MM.1S (cell line): ENCODE results near the gene CCDC74B.
"Not testable (repeated sequence)": the region's sequence is repeated elsewhere in the genome, so short reads cannot be mapped to it uniquely, and the experiment has no call there.

ENCODE experiments used
- EZH2 ChIP-seq: fragments of 300-600 bp; sonication (generic); optimal IDR thresholded peaks from 2 replicates; pipeline ENCODE3; 2017; ENCODE audit warnings: low read depth, mild to moderate bottlenecking, antibody characterized with exemption, low read length, mixed read lengths
- EZH2phosphoT487 ChIP-seq: fragments of 300-600 bp; sonication (generic); IDR thresholded peaks from 2 replicates; pipeline ENCODE4 v1.6.1; 2018; ENCODE audit warnings: antibody characterized with exemption, low read length
- TF ChIP-seq, protein P1 (sequence below): fragments of 300-600 bp; sonication (generic); IDR thresholded peaks from 2 replicates; pipeline ENCODE4 v1.5.1; 2016; ENCODE audit warnings: antibody characterized with exemption, low read length, mixed read lengths

DNA sequence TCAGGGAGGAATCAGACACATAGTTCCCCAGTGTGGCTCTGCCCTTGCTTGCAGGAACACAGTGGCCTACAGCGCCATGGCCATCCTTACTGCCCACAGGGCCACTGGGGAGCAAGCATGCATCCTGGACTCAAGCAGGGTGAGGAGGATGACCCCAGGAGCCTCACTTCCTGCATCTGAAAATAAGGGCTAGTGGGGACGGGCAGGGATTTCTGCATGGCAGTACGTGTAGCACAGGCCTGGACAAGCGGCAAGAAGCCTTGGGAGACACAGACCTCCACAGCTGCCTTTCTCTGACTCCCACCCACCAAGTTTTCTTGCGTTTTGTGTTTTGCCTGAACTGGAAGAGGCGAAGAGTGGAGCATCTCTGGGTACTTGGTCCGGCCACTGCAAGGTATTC lies 17.6 kb upstream of the CCDC74B start:
- not testable (repeated sequence) for TF ChIP-seq EZH2phosphoT487, EZH2
- TF ChIP-seq, protein P1, sequence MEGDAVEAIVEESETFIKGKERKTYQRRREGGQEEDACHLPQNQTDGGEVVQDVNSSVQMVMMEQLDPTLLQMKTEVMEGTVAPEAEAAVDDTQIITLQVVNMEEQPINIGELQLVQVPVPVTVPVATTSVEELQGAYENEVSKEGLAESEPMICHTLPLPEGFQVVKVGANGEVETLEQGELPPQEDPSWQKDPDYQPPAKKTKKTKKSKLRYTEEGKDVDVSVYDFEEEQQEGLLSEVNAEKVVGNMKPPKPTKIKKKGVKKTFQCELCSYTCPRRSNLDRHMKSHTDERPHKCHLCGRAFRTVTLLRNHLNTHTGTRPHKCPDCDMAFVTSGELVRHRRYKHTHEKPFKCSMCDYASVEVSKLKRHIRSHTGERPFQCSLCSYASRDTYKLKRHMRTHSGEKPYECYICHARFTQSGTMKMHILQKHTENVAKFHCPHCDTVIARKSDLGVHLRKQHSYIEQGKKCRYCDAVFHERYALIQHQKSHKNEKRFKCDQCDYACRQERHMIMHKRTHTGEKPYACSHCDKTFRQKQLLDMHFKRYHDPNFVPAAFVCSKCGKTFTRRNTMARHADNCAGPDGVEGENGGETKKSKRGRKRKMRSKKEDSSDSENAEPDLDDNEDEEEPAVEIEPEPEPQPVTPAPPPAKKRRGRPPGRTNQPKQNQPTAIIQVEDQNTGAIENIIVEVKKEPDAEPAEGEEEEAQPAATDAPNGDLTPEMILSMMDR: not testable (repeated sequence)
